Nephron progenitor cell (in vitro differentiated cells): ENCODE measurements around the gene P2RX1.

Experiments used
- DNase-seq: peaks from one replicate; pipeline ENCODE4 v3.0.0; 2021
- H3K27ac Mint-ChIP-seq: 2 replicates; pipeline ENCODE4 v1.8.0; 2021; ENCODE audit warnings: mild to moderate bottlenecking, moderate library complexity, mixed read lengths
- H3K27me3 Mint-ChIP-seq: 2 replicates; pipeline ENCODE4 v1.8.0; 2021; ENCODE audit warnings: mild to moderate bottlenecking, low read depth, mixed read lengths; ENCODE audit not compliant: poor library complexity
- H3K36me3 Mint-ChIP-seq: 2 replicates; pipeline ENCODE4 v1.8.0; 2021; ENCODE audit warnings: low read depth, mixed read lengths
- H3K4me1 Mint-ChIP-seq: 2 replicates; pipeline ENCODE4 v1.8.0; 2021; ENCODE audit warnings: mixed read lengths
- H3K4me3 Mint-ChIP-seq: 2 replicates; pipeline ENCODE4 v1.8.0; 2021; ENCODE audit warnings: mild to moderate bottlenecking, moderate library complexity, mixed read lengths
- H3K9me3 Mint-ChIP-seq: 2 replicates; pipeline ENCODE4 v1.8.0; 2021; ENCODE audit warnings: mild to moderate bottlenecking, moderate library complexity, mixed read lengths
- CTCF ChIP-seq: fragments of 200-600 bp; sonication (generic); IDR thresholded peaks from 2 replicates; pipeline ENCODE4 v1.5.0; 2021; ENCODE audit warnings: antibody characterized with exemption

Gene P2RX1

GRCh38 chr17:3891626-3892094, 24.6 kb downstream of the P2RX1 start:
- Mint-ChIP-seq H3K4me1 (peaks cover 79% of the 10 kb centered on the region), H3K4me3 (peak overlapping the region; percentile 73)

GRCh38 chr17:3890878-3891219, 25.4 kb downstream of the P2RX1 start:
- Mint-ChIP-seq H3K4me3 (peak overlapping the region; percentile 73), H3K27me3 (peaks cover 32% of the 10 kb centered on the region), H3K4me1 (peaks cover 80% of the 10 kb centered on the region), H3K27ac (no peak overlapping the region), H3K36me3 (no peaks in the 10 kb centered on the region), H3K9me3 (no peaks in the 10 kb centered on the region)
- no peak for DNase-seq
- no peak for TF ChIP-seq CTCF

More at GRCh38 chr17:3891626-3892094, 24.6 kb downstream of the P2RX1 start:
- TF ChIP-seq CTCF: no peak
- H3K27ac Mint-ChIP-seq: no peak overlapping the region
- DNase-seq: no peak
- peaks cover 38% of the 10 kb centered on the region for H3K27me3 Mint-ChIP-seq
- H3K9me3 Mint-ChIP-seq: no peaks in the 10 kb centered on the region
- no peaks in the 10 kb centered on the region for H3K36me3 Mint-ChIP-seq

- H3K4me1 Mint-ChIP-seq: peaks cover 79% of the 10 kb centered on the region
- H3K9me3 Mint-ChIP-seq: no peaks in the 10 kb centered on the region
- H3K4me3 Mint-ChIP-seq: no peak overlapping the region
- H3K36me3 Mint-ChIP-seq: no peaks in the 10 kb centered on the region
- no peak overlapping the region for H3K27ac Mint-ChIP-seq
- no peak for TF ChIP-seq CTCF
- peaks cover 31% of the 10 kb centered on the region for H3K27me3 Mint-ChIP-seq
- DNase-seq: peak; percentile 54
These were observed 26.0 kb downstream of the P2RX1 start for GRCh38 chr17:3890082-3890877.

- Mint-ChIP-seq H3K36me3 (no peaks in the 10 kb centered on the region), H3K9me3 (no peaks in the 10 kb centered on the region), H3K27ac (no peak overlapping the region), H3K4me1 (peaks cover 70% of the 10 kb centered on the region), H3K4me3 (no peak overlapping the region), H3K27me3 (peaks cover 31% of the 10 kb centered on the region)
- DNase-seq: no peak
- TF ChIP-seq CTCF: no peak
These were observed 26.8 kb downstream of the P2RX1 start for GRCh38 chr17:3889325-3890012.

GRCh38 chr17:3888343-3889171, 27.7 kb downstream of the P2RX1 start:
- Mint-ChIP-seq H3K36me3 (no peaks in the 10 kb centered on the region), H3K4me1 (peaks cover 61% of the 10 kb centered on the region), H3K4me3 (no peak overlapping the region), H3K27me3 (peaks cover 29% of the 10 kb centered on the region), H3K9me3 (no peaks in the 10 kb centered on the region), H3K27ac (no peak overlapping the region)
- peak; percentile 71 for DNase-seq
- no peak for TF ChIP-seq CTCF
